GM21447 (cell line): ENCODE data around the gene TFAP2E.
"Not testable (repeated sequence)": the region's sequence is repeated elsewhere in the genome, so short reads cannot be mapped to it uniquely, and the experiment has no call there.

Source experiments
- ATAC-seq: cut with Tn5 transposase; IDR thresholded peaks from one replicate; pipeline ENCODE4 v1.9.1; 2021; ENCODE audit not compliant: unreplicated experiment

The TFAP2E gene

GRCh38 chr1:35572296-35572695 is 818 bp upstream of the TFAP2E start:
- ATAC-seq = no peak

- ATAC-seq = no peak
Measured at GRCh38 chr1:35574125-35574654, 1.1 kb downstream of the TFAP2E start.

GRCh38 chr1:35574655-35575415 is 1.7 kb downstream of the TFAP2E start:
- no peak for ATAC-seq

GRCh38 chr1:35575416-35575958 is 2.4 kb downstream of the TFAP2E start:
- no peak for ATAC-seq

- ATAC-seq = no peak
Measured at GRCh38 chr1:35576061-35576765, 3.1 kb downstream of the TFAP2E start.

- ATAC-seq = not testable (repeated sequence)
Measured at GRCh38 chr1:35576766-35577070, 3.6 kb downstream of the TFAP2E start.

- ATAC-seq = peak; percentile 68
Measured at GRCh38 chr1:35577071-35577998, 4.2 kb downstream of the TFAP2E start.

GRCh38 chr1:35580949-35581388 is 7.9 kb downstream of the TFAP2E start:
- ATAC-seq = no peak

- ATAC-seq = not testable (repeated sequence)
Measured at GRCh38 chr1:35581621-35582020, 8.5 kb downstream of the TFAP2E start.

GRCh38 chr1:35585281-35585680 is 12.2 kb downstream of the TFAP2E start:
- no peak for ATAC-seq

GRCh38 chr1:35585805-35586204 is 12.7 kb downstream of the TFAP2E start:
- not testable (repeated sequence) for ATAC-seq

- no peak for ATAC-seq
Measured at GRCh38 chr1:35586808-35587207, 13.7 kb downstream of the TFAP2E start.

GRCh38 chr1:35587736-35588135 is 14.6 kb downstream of the TFAP2E start:
- no peak for ATAC-seq

GRCh38 chr1:35588197-35588910 is 15.2 kb downstream of the TFAP2E start:
- no peak for ATAC-seq

- no peak for ATAC-seq
Measured at GRCh38 chr1:35589516-35590427, 16.7 kb downstream of the TFAP2E start.

- ATAC-seq = no peak
Measured at GRCh38 chr1:35590476-35591040, 17.4 kb downstream of the TFAP2E start.

GRCh38 chr1:35591211-35591610 is 18.1 kb downstream of the TFAP2E start:
- no peak for ATAC-seq

GRCh38 chr1:35592991-35593769 is 20.1 kb downstream of the TFAP2E start:
- no peak for ATAC-seq
